ENCODE measurements around the gene PMEPA1. TPM values are rescaled to one million over a fixed set of nuclear protein-coding genes. Genes with fewer than 3 reads are reported as not detected.

The PMEPA1 gene
- total RNA-seq, 4 donors from 2014 or later = 10.4 to 37.8 (median 17.4) TPM

Other genes starting within 250 kb of the PMEPA1 start
- gene CTCFL, start 184.9 kb downstream of the PMEPA1 start, total RNA-seq = not detected
- under 1 TPM in 3 of 4 donors, not detected in 1; under 0.01 to 0.63 (median 0.06) TPM for gene PCK1, start 148.9 kb downstream of the PMEPA1 start, total RNA-seq
- under 1 TPM in 2 of 4 donors, not detected in 2; 0.33 to 0.75 TPM for gene ZBP1, start 89.6 kb downstream of the PMEPA1 start, total RNA-seq